Fibroblast of mammary gland (primary cell): Measurements from ENCODE around the gene TNNT2.

ENCODE experiments used
- DNase-seq: peaks from one replicate; pipeline ENCODE4 v3.0.0-alpha.2; 2010; ENCODE audit warnings: low read depth
- H3K4me3 ChIP-seq: 2 replicates; pipeline ENCODE4 v1.5.1; 2011; ENCODE audit warnings: low read depth, mild to moderate bottlenecking, low read length, moderate library complexity; ENCODE audit not compliant: control insufficient read depth
- CTCF ChIP-seq: conservative IDR thresholded peaks from 2 replicates; pipeline ENCODE4 v1.5.1; 2011; ENCODE audit warnings: low read depth, low read length, inconsistent platforms; ENCODE audit not compliant: control insufficient read depth, insufficient read depth

The TNNT2 gene

GRCh38 chr1:201421041-201421440 is 43.6 kb upstream of the TNNT2 start:
- no peak overlapping the region for H3K4me3 ChIP-seq
- DNase-seq: no peak
- TF ChIP-seq CTCF: no peak

- TF ChIP-seq CTCF: no peak
- H3K4me3 ChIP-seq: no peak overlapping the region
- no peak for DNase-seq
Observed at GRCh38 chr1:201420608-201421002, 43.1 kb upstream of the TNNT2 start.

- no peak for DNase-seq
- no peak for TF ChIP-seq CTCF
- no peak overlapping the region for H3K4me3 ChIP-seq
Observed at GRCh38 chr1:201419746-201420607, 42.5 kb upstream of the TNNT2 start.

- TF ChIP-seq CTCF: no peak
- no peak overlapping the region for H3K4me3 ChIP-seq
- DNase-seq: no peak
Observed at GRCh38 chr1:201419256-201419655, 41.8 kb upstream of the TNNT2 start.

- TF ChIP-seq CTCF: no peak
- no peak for DNase-seq
- H3K4me3 ChIP-seq: no peak overlapping the region
Observed at GRCh38 chr1:201418461-201418860, 41.0 kb upstream of the TNNT2 start.

- TF ChIP-seq CTCF: no peak
- DNase-seq: no peak
- H3K4me3 ChIP-seq: no peak overlapping the region
Observed at GRCh38 chr1:201414051-201414738, 36.7 kb upstream of the TNNT2 start.

GRCh38 chr1:201411292-201411691 is 33.8 kb upstream of the TNNT2 start:
- no peak for TF ChIP-seq CTCF
- DNase-seq: no peak
- H3K4me3 ChIP-seq: no peak overlapping the region
